Fibroblast of skin of back (primary cell): ENCODE results near the gene IFT43.
"Not testable (repeated sequence)": the region's sequence is repeated elsewhere in the genome, so short reads cannot be mapped to it uniquely, and the experiment has no call there.

Experiments
- DNase-seq: peaks from one replicate; pipeline ENCODE4 v3.0.0-alpha.2; 2013

The IFT43 gene

GRCh38 chr14:75981426-75982265 lies 3.9 kb upstream of the IFT43 start, which contains the start of gene TGFB3:
TSS of gene TGFB3 (minus strand) at chr14:75981995. CDS start at chr14:75980893, 1,102 bp downstream.
- peak; percentile 93 for DNase-seq

DNA sequence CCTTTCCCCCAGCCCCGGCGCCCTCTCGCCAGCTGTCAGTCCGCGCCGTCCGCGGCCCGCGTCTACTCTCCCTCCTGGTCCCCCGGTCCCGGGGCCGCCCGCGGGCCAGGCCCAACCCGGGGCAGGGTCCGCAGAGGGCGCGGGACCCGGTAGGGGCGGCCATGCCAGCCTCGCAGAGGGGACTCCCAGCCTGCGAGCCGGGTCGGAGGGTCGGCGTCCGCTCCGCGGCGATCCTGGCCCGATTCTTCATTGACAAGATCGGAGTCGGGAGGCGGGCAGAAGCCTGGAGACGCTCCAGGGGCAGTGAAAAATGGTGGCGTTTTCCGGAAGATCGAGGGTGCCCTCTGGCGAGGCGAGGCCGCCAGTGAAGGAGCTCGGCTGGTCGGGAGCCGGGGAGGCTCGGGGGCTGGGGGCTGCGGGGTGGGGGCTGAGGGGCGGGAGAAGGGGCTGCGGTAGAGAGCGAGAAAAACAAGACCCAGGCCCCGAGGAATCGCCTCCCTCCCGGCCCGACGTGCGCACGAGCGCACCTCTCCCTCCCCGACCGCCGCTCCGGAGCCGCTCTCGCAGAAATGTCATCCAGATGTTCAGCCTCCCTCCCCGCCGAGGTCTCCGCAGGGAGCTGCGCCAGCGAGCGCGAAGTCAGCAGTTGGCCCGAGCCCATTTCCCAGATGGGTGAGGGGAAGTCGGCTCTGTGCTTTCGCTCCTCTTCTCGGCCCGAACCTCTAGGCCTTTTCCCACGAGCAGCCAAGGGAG lies 3.1 kb upstream of the IFT43 start:
- DNase-seq = peak; percentile 79

DNA sequence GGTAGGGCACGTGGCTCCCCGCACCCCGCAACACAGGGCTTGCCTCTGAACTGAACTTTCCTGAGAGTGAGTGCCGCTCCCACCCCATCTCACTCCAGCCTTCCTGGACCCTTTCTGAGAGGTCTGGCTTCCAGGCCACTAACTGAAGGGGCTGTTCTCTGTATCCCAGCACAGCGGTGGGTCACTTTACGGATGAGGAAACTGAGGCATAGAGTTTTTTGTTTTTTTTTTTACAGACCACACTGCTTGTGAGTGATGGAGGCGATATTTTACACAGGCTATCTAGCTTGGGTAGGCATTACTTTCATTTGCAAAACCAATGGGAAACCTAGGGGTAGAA lies 2.6 kb upstream of the IFT43 start:
- no peak for DNase-seq

GRCh38 chr14:75984674-75985073 lies 889 bp upstream of the IFT43 start:
- no peak for DNase-seq

- DNase-seq = no peak
These were observed 839 bp downstream of the IFT43 start for GRCh38 chr14:75986439-75986765.

DNA sequence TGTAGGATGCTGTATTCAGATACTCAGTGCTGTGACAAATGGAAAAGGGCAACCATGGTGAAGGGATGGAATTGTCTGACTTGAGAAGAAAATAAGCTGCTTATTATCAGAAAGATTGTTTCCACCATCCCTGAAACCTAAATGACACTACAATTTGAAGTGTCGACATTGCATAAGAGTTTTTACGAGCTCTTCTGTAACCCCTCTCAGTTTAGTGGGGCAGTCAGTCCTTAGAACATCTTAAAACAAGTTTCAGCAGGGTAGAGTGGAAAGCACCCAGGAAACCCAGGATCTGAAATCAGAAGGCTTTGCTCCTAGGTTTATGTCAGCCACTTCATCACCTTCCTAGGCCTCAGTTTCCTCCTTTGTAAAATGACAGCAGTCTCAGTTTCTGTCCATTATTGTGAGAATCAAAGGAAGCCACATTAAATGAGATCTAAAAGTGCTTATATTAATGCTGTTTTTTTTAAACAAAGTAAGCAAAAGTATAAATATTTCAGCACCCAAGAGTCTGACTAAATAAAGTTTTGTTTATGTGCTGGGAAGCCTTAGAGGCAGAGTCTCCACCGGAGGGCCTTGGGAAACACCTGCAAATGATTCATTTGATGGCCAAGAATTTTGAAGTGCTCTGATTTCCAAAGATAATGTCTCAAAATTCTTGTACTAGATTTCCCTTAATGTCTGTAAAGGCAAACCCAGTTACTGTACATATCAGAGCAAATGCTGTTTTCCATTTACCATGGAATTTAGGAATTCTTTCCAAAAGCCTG lies 1.8 kb downstream of the IFT43 start:
- no peak for DNase-seq

DNA sequence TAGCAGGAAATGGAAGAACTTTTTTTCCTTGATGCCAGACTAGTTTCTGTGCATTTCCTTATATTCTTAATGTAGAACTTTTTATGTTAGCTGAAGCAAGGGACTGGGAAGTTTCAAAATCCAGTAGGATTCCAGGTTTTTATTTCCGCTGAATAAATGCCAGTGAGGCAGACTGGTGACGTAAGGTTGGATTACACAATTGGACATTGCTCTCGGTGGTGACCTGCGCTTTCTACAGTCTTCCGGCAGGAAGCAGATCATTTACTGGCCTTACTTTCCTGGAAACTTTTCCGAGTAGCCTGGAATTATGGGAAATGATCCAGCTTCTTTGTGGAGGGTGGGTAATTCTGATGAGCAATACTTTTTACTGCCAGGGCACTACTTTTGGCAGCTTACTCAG lies 3.6 kb downstream of the IFT43 start:
- DNase-seq = no peak

DNA sequence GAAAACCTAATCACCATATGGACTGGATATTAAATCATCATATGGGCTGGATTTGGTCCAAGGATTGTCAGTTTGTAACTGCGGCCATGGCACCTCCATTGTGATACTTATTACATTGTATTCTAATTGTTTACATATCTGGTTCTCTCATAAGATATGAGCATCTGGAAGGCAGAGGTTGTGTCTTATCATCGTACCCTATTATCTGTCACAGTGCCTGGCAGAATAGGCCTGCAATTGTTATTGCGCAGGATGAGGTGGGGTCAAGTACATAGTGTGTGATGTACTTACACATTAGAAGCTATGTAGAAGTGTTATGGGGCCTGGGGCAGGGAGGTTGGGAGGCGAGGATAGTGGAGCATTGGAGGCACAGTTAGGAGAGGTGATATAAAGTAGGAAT lies 4.7 kb downstream of the IFT43 start:
- no peak for DNase-seq

DNA sequence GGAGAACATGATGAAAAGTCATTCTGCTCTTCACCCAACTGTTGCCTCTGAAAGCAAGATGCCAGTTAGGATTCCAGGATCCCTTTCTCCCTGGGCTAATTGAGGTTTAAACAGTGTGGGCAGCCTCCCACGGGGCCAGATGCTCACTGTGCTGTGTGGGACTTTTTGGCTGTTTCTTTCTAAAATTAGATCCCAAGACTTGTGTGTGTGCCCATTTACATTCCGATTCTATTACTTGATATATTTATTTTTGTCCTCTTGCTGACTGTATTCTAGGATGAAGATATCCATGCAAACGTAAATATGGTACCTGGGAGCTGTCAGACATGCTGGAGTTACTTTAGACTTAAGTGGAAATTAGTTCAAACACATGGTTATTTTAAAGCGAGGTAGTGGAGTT lies 6.2 kb downstream of the IFT43 start:
- DNase-seq = peak; percentile 35

GRCh38 chr14:75993567-75994041 lies 8.0 kb downstream of the IFT43 start:
- no peak for DNase-seq

DNA sequence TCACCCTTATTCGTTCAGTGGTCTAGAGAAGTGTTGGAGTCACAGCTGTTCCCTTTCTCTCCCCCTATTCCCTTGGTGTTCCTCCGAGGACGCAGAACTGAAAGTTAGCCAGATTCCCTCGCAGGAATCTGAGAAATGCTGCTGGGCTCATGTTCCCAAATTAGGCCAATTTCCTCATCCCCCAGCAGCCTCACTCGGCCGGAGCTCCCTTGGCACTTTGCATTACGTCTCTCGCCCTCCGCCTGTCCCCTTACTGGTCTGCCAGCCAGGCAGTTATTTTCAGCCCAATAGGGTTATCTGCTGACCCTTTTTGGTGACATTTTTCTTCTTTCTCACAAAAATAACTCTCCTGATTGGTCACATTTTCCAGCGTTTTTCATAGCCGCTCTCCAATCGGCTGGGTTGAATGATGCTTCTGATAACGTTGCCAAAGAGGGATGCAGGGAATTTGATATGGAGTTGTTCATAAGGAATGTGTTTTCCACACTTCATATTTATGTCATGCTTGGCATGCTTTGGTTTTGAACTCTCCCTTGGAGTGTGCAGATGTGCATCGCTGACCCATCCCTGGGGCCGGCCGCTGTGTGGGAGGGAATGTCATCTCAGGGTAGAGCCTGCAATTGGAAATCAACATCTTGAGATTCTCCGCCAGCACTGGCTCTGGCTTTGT lies 9.9 kb downstream of the IFT43 start:
- peak; percentile 75 for DNase-seq

DNA sequence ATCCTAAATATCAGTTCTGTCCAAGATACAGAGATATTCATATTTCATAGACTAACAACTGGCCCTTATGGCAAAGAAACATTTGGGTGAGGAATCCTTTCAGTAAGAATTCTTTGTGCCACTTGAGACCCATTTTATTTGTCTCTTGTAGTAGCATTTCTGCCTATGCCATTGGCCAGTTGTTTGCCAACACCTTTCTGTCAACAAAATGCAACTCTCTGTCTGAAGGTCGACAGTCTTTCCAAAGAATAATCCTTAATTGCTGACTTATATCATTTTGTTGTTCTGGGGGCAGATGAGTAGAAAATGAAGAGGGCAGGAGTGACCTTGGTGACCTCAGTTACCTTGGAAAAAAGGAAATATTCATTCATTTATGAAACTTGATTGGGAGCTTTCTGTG lies 10.9 kb downstream of the IFT43 start:
- DNase-seq = no peak

DNA sequence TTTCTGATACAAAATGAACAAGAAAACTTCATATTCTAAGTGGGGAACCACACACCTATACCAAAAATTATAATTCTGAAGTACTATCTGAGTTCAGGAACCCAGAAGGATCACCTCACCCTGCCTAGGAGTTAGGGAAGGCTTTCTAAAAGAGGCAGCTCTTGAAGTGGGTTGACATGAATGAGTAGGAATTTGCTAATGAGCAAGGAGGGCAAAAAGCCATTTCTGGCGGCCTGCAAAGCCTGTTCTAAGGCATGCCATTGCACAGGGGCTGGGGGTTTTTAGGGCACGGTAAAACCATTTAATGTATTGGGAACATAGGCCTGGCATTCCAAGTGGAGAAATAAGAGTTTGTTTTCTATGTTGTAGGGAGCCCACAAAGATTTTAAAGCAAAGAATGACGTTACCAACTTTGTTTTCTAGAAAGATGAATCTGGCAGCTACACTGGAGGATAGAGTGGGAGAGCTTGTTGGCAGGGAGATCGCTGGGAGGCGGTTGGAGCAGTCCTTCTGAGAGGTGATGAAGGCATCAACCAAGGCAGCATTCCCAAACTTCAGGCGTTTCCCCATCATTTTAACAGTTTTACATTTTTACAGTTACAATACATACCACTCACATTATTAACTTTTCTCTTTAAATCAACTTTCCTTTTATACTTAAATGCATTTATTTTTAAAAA lies 14.1 kb downstream of the IFT43 start:
- DNase-seq = no peak

DNA sequence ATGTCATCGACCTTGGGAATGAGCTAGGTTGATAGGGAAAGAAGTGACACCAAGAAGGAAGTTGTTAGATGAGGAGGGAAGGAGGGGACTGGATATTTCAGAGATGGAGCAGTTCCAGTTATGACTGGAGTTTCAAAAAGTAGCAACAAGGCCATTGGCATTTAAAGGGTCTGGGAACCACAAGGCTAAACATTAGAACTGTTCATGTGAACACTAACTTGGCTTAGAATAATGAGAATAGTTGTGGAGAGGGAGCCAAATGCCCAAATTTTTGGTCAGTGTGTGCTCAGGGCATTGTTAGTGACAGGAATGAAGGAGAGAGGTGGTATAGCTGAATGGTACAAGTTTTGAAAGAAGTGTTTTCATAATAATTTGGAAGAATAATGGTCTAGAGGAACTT lies 16.8 kb downstream of the IFT43 start:
- DNase-seq = no peak

GRCh38 chr14:76006253-76006652 lies 20.7 kb downstream of the IFT43 start:
- no peak for DNase-seq

GRCh38 chr14:76007379-76007778 lies 21.8 kb downstream of the IFT43 start:
- DNase-seq = no peak

DNA sequence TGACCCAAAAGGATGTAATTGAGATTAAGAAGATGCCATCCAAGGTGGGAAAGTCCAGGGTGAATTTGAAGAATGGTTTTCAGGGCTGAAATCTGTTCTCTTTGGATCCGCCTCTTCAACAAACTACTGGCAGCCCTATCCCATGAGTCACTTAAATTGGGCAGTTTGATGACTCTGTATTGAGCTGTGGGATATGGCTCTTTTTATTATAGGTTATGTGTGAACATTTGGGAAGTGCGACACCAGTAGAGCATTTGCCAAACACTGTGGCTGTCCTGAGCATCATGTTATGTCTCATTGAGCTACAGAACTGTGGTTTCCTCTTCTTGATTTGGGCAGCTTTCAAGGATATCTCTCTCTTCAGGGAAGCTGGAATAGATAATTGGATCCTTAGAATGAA lies 22.3 kb downstream of the IFT43 start:
- DNase-seq = no peak

- not testable (repeated sequence) for DNase-seq
These were observed 24.1 kb downstream of the IFT43 start for GRCh38 chr14:76009627-76010026.

GRCh38 chr14:76011930-76012329 lies 26.4 kb downstream of the IFT43 start:
- no peak for DNase-seq

DNA sequence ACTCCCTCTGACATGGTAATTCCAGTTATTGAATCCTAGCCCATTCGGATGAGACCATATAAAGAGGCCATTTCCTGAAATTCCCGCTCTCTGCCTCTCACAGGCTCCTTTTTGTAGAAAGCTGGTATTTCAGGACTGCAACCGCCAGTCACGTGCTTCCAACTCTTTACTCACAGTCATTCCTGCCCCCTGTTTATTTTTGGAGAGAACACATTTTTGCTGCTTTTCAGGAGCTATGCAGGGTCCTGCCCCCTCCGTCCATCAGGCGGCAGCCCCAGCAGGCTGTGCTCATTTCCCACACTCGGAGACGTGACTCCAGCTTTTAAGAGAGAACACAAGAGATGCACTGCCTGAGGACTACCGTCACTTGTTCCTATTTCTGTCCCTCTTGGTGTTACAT lies 26.8 kb downstream of the IFT43 start:
- peak; percentile 27 for DNase-seq

GRCh38 chr14:76015191-76015590 lies 29.6 kb downstream of the IFT43 start:
- DNase-seq = no peak

- no peak for DNase-seq
These were observed 30.1 kb downstream of the IFT43 start for GRCh38 chr14:76015668-76016067.
